Activated effector memory CD4-positive, alpha-beta T cell treated with Interleukin-2 at 50 U/mL for 16 hours (primary cell): ENCODE measurements around the gene USHBP1.
"Not testable (repeated sequence)": the region's sequence is repeated elsewhere in the genome, so short reads cannot be mapped to it uniquely, and the experiment has no call there.

Experiments
- DNase-seq: peaks from one replicate; pipeline ENCODE4 v3.0.0-alpha.2; 2020

The USHBP1 gene

GRCh38 chr19:17295551-17295950, 31.0 kb upstream of the USHBP1 start:
- DNase-seq, result not testable (repeated sequence)

GRCh38 chr19:17294051-17294891, 29.7 kb upstream of the USHBP1 start:
- DNase-seq, result peak; percentile 21

- no peak for DNase-seq
Measured at GRCh38 chr19:17293605-17294004, 29.1 kb upstream of the USHBP1 start.

- DNase-seq, result peak; percentile 68
Measured at GRCh38 chr19:17292301-17293074, 27.9 kb upstream of the USHBP1 start.

- no peak for DNase-seq
Measured at GRCh38 chr19:17289489-17289888, 24.9 kb upstream of the USHBP1 start.

GRCh38 chr19:17286752-17287151, 22.2 kb upstream of the USHBP1 start:
- no peak for DNase-seq

GRCh38 chr19:17286263-17286662, 21.7 kb upstream of the USHBP1 start:
- DNase-seq, result no peak

- no peak for DNase-seq
Measured at GRCh38 chr19:17285415-17286135, 21.0 kb upstream of the USHBP1 start.

GRCh38 chr19:17283504-17283996, 19.0 kb upstream of the USHBP1 start:
- no peak for DNase-seq

- peak; percentile 68 for DNase-seq
Measured at GRCh38 chr19:17282488-17283125, 18.1 kb upstream of the USHBP1 start.

- DNase-seq, result peak; percentile 38
Measured at GRCh38 chr19:17281391-17282304, 17.1 kb upstream of the USHBP1 start, which contains the start of gene ANKLE1. ANKLE1 (plus strand) TSS chr19:17281901; CDS start chr19:17281921, 20 bp downstream.

- no peak for DNase-seq
Measured at GRCh38 chr19:17279436-17279835, 14.9 kb upstream of the USHBP1 start.

- no peak for DNase-seq
Measured at GRCh38 chr19:17275441-17276175, 11.1 kb upstream of the USHBP1 start.

GRCh38 chr19:17274892-17275291, 10.3 kb upstream of the USHBP1 start:
- DNase-seq, result not testable (repeated sequence)

GRCh38 chr19:17268754-17269153, 4.2 kb upstream of the USHBP1 start:
- DNase-seq, result no peak

GRCh38 chr19:17266975-17267788, 2.6 kb upstream of the USHBP1 start, which contains the start of gene BABAM1:
BABAM1 (plus strand) TSS chr19:17267443; CDS start chr19:17268807, 1,364 bp downstream.
- DNase-seq, result peak; percentile 88

- no peak for DNase-seq
Measured at GRCh38 chr19:17266589-17266974, 2.0 kb upstream of the USHBP1 start.

GRCh38 chr19:17266026-17266425, 1.5 kb upstream of the USHBP1 start:
- DNase-seq, result no peak
